ENCODE data around the gene SORCS2.

DNA sequence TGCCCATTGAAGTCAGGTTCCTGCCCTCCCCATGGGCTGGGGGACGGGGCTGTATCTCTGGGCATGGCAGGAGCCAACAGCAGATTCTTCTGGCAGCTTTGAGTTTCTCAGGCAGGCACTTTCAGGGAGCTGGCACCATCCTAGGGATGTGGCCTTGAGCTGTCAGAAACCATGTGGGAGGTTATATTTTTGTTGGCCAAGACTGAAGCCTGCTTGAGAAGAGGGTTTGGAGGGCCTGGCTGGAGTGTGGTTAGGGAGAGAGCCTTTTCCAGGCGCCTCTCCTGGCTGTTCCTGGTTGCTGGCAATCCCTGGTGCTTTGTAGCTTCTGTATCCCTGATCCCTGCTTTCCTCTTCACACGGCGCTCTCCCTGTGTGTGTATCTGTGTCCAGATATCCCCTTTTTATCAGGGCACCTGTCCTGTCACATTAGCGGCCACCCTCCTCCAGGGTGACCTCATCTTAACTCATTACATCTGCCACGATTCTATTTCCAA is 30.6 kb upstream of the SORCS2 start:
- TF ChIP-seq, protein P1, sequence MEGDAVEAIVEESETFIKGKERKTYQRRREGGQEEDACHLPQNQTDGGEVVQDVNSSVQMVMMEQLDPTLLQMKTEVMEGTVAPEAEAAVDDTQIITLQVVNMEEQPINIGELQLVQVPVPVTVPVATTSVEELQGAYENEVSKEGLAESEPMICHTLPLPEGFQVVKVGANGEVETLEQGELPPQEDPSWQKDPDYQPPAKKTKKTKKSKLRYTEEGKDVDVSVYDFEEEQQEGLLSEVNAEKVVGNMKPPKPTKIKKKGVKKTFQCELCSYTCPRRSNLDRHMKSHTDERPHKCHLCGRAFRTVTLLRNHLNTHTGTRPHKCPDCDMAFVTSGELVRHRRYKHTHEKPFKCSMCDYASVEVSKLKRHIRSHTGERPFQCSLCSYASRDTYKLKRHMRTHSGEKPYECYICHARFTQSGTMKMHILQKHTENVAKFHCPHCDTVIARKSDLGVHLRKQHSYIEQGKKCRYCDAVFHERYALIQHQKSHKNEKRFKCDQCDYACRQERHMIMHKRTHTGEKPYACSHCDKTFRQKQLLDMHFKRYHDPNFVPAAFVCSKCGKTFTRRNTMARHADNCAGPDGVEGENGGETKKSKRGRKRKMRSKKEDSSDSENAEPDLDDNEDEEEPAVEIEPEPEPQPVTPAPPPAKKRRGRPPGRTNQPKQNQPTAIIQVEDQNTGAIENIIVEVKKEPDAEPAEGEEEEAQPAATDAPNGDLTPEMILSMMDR (IDR thresholded peaks at IDR 0.05), result no peak
- TF ChIP-seq POLR2A (IDR thresholded peaks at IDR 0.05), result no peak

Data from esophagus squamous epithelium (tissue), 4 donors.